OCI-LY1 (cell line): ENCODE data around the gene NIBAN1.

Experiments used
- CTCF ChIP-seq: fragments of 200-600 bp; sonication (generic), shearing (Covaris generic); IDR thresholded peaks from 2 replicates; pipeline ENCODE4 v1.5.1; 2017; ENCODE audit warnings: mild to moderate bottlenecking, antibody characterized with exemption, low read length, moderate library complexity, mixed read lengths
- EZH2 ChIP-seq: fragments of 200-600 bp; sonication (generic), shearing (Covaris generic); IDR thresholded peaks from 2 replicates; pipeline ENCODE4 v1.8.0; 2017; ENCODE audit warnings: borderline replicate concordance, mixed run types, mild to moderate bottlenecking, antibody characterized with exemption, low read length, moderate library complexity, mixed read lengths

- no peak for TF ChIP-seq CTCF
- no peak for TF ChIP-seq EZH2
These were observed 32.6 kb downstream of the NIBAN1 start for GRCh38 chr1:184941735-184942134.
